HG03097 (cell line): ENCODE data around the gene TNPO1.

ENCODE experiments used
- ATAC-seq: cut with Tn5 transposase; IDR thresholded peaks from one replicate; pipeline ENCODE4 v1.9.1; 2021; ENCODE audit not compliant: unreplicated experiment, low FRiP score

Gene TNPO1

DNA sequence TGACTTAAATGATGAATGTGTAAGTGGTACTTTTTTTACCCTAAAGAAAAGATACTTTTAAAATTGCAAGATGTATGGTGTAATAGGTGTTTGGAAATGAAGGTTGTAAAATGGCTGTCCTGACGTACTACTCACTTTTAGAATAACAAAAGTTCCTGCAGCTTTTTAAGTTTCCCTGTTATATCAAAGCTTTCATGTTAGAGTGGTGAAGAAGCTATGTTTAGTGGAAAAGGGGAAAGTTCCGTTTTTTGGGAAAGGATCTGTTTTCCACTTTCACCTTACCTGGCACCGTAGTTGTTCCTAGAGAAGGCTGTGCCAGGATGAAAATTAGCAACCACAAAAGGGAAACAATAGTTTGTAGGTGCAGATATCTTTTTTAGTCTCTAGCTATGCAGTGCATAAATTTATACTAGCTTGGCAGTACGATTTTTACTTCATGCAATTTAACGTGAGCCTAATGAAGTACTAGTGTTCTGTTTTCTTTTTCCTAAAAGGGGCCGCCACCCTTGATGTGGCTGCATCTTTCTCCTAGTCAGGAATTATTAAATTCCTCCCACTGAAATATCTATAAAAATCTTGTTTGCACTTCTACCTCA lies 1.3 kb downstream of the TNPO1 start:
- ATAC-seq: no peak

DNA sequence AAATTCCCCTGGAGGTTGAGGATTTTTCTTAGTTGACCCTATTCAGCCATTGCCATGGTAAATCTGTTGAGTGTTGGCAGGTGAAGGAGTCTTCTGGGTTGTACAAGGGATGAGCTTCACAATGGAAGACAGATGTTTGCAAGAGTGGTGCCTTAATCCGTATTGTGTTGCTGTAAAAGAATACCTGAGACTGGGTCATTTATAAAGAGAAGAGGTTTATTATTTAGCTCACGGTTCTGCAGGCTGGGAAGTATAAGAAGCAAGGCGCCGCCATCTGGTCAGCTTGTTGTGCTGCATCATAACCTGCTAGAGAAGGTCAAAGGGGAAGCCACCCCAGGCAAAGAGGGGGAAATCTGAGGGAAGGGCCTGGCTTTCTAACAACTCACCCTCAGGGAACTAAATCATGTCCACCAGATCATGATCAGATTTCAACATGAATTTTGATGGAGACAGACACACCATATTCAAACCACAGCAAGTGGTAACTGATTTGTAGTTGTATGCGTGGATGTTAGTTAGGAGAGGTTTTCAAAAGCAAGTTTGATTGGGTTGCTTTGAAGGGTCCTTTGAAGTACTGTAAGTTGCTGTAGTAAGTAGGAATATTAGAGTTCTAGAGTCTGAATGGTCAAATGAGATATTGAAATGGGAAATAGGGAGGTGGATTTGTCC lies 2.5 kb downstream of the TNPO1 start:
- ATAC-seq: peak; percentile 23

DNA sequence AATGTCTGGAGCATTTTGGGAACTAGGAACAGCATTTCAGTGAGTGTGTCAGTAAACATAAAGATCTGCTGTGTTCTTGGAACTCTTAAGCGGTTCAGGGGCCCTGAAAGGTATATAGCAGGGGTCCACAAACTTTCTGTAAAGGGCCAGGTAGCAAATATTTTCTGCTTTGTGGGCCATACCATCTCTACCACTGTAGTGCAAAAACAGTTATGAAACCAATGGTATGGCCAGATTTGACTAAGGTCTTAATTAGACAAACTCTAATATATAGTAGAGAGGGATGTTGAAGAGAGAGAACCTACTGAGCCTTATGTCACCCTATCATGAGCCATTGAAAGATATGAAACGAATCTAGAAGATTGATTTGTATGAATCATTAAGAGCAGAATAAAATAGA lies 5.3 kb downstream of the TNPO1 start:
- ATAC-seq: no peak

DNA sequence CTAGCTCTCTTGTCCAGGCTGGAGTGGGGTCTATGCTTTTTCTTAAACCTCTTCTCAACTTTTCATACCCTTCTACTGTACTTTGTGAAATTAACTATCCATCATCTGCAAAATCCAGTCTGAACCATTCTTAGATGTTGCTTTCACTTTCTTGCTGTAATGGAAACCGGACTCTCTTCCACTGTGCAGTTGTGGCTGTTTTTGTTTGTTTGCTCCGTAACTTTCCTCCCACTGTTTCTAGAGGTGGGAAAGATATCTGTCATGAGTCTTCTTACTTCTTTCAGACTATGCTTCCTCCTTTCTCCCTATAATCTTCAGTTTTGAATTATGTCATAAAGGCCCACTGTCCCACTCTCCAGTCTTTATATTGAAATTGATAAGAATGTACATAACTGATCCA lies 6.5 kb downstream of the TNPO1 start:
- no peak for ATAC-seq

DNA sequence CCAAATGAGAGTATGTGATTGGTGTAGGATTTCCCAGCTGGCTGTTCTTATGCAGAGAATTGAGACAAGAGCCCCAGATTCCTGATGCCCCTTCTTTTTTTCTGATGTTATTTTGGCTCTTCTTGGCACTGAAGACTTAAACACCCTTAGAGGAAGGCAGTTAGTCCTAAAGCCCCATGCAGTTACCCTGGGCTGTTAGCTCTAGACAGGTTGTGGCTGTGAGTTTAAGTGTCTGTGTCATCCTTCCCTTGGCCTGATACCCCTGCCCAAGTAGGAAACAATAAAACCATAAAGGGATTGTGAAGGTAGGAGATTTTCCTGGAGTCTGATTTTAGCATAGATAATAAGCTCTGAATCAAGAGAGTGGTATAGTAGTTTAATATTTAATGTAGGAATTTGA lies 13.2 kb downstream of the TNPO1 start:
- no peak for ATAC-seq

DNA sequence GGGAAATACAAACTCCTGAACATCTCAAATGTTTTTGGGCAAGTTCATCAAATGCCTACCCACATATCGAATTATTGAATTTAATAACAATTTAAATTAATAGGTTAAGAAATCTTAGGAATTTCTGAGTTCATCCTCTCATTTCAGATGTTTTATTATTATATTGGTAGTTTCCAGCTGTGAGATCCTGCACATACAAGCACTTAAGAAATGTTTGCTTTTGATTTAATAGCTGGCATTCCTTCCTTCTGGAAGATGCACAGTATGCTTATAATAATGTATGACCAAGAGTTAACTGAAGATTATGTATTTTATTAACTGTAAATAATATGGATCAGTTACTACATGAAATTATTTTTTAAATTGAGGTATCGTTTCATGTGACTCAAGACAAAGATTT lies 13.9 kb downstream of the TNPO1 start:
- no peak for ATAC-seq

DNA sequence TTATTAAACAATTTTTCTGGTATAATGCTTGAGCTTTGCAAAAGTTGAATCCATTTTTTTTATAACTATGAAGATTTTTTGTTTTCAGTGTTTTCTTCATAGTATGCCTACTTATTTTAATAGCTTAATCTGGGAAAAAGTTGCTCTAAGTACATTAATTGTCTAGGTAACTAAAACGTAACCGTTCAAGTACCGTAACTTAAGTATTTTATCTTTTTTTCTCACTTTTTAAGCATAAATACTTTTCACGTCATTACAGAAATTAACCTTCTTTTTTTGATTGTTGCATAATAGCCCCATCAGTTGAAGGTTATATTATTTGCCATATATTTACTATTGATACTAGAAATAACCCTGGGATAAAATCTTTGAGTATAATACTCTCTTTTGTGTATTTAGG lies 15.2 kb downstream of the TNPO1 start:
- no peak for ATAC-seq

DNA sequence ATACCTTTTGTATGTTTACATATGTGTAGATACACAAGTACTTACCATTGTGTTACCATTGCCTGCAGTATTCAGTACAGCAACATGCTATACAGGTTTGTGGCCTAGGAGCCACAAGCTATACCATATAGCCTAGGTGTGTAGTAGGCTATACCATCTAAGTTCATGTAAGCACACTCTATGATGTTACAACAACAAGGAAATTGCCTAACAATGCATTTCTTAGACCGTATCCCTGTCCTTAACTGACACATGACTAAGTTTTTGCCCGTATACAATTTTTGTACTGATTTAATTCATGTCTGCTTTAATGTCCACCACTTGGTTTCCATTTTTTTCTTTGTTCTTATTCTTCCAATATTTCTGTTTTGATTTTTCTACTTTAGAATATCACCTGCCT lies 18.5 kb downstream of the TNPO1 start:
- no peak for ATAC-seq

DNA sequence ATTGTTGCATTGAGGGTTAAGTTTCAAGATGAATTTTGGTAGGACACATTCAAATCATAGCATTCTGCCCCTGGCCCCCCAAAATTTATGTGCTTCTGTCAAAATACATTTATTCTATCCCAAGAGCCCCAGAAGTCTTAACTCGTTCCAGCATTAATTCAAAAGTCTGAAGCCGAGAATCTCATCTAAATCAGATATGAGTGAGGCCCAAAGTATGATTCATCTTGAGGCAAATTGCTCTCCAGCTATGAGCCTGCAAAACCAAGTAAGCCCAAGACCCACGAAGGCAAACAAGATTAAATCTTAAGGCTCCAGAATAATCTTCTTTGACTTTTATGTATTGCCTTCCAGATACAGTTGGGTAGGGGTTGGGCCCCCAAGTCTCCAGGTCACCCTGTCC lies 19.2 kb downstream of the TNPO1 start:
- ATAC-seq: no peak

DNA sequence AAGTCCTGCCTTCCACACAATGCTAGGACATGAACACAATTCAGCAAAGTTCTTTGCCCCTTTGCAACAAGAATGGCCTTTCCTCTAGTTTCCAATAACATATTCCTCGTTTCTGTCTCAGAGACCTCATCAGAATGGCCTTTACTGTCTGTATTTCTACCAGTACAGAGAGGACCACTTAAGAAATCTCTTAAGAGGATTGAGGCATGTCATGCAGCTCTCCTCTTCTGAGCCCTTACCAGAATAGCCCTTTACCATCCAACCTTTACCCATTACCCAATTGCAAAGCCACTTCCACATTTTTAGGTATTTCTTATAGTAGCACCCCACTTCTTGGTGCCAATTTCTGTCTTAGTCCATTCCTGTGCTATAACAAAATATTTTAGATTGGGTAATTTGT lies 20.3 kb downstream of the TNPO1 start:
- ATAC-seq: no peak

DNA sequence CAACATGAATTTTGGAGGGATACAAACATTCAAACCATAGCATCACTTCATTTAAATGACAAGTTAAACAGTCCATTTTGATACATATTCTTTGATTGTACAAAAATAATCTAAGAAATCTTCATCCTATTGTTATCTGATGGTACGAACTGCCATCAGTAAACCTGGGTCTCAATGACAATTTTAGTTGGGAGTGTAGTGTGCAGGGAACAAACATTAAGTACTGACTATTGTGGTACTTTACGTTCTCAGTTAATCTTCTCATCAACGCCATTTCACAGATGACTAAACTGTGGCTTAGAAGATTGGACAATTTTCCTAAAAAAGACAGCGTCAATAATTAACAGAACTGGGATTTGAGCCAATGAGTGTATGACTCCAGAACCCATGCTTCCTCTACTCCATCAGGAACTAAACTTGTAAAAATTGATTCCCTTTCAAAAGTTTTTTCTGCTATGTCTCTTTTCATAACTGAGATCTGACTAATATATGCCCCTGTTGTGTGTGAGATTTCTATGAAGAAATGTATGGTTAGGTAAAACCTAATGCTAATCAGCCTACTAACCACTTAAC lies 21.1 kb downstream of the TNPO1 start:
- no peak for ATAC-seq

DNA sequence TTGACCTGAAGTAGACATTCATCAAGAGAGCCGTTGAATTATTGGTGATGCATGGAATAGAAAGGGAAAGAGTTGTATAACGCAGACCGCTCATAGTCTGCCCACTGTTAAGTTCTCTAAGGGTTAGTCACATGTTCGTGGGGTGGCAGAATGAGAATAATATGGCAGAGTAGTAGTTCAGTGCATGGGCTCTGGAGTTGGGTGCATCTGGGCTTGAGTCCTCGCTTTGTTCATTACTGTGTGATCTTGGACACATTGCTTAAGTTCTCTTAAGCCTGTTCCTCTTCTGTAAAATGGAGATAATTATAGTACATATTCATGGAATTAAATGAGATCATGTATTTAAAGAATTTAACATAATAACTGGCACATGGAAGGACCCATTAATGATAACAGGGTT lies 23.6 kb downstream of the TNPO1 start:
- no peak for ATAC-seq

DNA sequence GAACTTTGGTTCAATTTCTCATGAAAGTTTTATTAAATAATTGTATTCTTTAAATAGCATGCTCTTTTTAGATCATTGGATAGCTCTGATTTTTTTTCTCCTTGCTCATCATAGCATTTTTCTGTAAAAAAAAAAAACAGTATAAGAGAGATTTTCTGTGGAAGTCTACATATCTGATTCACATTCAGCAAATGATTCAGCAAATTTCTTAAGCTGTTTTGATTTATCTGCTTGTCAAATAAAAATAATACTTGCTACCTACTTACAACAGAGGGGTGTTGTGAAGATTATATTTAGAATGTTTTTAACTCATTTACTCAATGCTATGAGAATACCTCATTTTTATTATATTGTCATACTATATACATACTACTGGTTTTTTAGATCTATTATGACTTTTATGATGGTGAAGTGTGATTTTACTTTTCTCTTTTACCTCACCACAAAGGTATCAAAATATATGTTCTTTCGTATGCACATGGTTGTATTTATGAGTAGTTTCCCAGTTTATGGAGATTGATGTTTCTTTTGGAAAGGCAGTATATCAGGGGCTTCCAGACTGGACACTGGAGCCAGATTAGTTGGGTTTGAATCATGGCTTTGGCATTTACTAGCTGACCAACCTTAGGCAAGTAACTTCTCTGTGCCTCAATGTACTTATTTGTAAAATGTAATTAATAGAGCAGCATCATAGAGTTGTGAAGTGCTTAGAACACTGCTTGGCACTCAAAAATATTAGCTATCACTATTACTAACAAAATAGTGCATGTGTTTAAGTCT lies 25.5 kb downstream of the TNPO1 start:
- ATAC-seq: no peak

DNA sequence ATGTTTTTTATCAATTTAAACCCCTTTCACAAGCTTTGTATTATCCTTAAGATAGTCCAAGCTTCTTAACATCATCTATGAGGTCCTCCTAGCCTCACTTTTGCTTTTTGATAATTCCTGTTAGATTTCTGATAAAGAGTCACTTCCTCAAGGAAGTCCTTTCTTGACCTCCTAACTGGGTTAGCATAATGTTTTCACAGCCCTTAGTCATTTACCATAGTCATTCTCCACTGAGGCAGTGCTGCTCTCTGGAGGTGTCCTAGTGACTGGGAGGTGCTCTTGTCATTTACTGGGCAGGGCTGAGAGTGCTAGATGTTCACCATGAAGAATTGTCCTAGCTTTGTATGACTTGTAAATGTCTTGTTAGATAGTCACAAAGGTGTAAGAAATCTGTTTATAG lies 26.4 kb downstream of the TNPO1 start:
- no peak for ATAC-seq

DNA sequence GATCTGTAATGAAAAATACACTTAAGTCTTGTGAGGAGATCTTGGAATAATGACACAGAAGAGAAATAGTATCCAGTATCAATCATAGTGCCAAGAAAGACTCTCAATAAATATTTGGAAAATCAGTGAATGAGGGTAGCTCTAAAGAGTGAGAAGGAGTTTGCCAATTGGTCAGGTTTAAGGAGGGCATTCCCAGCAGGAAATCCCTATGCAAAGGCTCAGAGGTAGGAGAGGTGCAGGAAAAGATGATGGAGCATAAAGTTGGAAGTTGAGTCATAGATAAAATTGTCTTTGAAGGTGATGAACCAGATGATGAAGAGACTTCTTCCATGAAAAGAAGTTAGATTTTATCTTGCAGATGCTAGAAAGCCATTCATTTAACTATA lies 27.8 kb downstream of the TNPO1 start:
- ATAC-seq: no peak

DNA sequence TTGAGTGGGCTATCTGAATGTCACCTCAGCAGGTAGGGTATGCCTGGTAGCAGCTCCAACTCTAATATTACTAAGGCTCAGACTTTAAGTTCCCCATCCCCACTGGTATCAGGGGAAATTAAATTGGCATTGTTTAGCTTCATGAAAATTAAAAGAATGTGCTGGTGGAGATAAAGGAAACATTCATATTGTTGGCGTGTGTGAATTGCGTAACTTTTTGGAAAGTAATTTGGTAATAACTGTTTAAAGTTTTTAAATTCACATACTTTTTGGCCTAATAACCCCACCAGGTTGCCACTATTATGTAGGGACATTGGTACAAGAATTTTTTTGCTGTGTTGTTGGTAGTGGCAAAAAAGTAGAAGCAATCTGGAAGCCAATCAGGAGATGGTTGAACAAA lies 29.4 kb downstream of the TNPO1 start:
- no peak for ATAC-seq

DNA sequence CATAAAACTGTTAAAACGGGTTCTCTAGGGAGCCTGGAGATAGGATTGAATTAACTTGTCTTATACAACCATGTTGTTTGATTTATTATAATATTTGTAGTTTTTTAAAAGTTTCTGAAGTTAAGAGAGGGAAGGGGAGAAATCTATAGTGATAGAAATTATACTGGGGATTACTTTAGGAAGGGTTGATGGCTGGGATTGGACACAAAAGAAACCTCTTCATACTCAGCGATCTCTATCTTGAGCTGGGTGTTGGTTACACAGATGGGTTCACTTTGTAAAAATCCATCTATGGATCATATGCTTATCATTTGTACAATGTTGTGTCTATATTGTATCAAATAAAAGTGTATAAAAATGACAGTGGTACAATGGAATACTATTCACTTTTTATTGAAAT lies 30.0 kb downstream of the TNPO1 start:
- no peak for ATAC-seq

DNA sequence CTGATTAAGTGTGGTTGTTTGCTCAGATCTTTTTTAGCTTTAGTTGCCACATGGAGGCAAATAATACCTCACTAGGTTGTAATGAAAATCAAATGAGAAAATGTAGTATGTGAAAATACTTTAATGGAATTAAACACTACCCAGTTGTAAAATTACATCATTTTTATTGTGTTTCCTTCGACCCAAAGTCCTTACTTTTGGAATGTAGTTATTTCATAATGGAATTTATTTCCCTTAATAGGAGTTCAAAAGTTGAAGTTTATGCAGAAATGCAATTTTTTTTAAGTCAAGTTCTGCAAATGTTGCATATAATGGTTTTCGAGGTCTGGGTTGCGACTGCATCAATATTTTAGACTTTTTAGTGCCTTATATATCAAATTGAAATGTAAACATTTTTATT lies 31.0 kb downstream of the TNPO1 start:
- no peak for ATAC-seq

DNA sequence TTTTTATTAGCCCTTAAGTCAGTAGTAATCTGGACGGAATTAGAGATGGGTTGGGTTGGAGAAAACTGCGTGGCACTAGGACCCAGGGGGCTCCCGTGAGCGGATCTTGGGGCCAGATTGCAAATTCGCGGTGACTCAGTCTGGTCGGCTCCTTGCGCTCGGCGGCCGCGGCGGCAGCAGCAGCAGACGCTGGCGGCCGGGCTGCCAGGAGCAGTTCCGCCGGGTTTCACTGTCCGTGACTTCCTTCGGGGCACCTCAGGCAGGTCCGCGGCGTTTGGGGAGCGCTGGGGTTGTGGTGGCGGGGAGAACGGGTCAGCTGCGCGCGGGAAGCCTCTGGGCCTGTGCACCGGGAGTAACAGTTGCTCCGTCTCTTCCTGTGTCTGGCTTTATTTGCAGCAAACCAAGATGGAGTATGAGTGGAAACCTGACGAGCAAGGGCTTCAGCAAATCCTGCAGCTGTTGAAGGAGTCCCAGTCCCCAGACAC lies 31.6 kb downstream of the TNPO1 start:
- peak; percentile 80 for ATAC-seq

DNA sequence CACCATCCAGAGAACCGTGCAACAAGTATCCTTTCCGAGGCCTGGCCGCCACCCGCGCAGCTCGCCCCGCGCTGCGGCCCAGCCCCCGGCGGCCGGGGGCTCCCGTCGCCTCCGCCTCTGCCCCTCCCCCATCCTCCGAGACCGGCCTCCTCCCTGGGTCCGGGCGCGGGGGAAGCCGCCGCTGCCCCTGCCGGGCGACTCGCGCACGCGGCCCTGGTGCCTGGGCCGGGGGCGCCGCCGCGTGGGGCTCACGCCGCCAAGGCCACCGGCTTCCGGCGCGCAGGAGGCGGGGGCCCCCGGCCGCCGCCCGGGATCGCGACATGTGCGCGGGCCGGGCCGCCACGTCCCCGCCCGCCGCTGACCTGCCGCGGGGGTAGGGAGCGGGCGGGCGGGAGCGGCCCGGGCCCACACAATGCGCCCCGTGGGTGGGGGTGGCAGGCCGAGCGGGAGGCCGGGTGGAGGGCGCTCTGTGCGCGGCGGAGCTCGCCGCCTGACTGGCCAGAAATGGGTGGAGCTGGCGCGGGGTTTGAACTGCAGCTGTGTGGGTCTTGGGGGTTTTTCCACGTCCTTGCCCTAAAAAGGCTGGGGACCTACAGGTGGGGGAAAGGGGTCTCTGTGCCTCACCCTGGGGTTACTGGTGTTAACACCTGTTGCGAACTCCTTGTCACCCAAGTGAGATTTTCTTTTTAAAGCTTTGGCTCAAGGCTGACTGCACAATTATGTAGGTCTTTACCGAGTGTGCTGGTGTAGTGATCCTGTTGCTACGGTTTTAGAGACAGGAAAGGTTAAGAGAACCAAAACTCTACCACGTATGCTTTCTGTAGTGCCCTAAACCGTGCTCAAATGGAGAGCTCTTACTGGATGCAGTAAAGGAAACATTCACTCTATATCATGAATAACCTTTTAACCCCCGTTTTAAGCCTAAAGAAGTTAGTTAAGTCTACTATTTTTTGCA lies 32.3 kb downstream of the TNPO1 start:
- peak; percentile 51 for ATAC-seq
